ENCODE data around the gene OTOP1.
"Not testable (repeated sequence)": the region's sequence is repeated elsewhere in the genome, so short reads cannot be mapped to it uniquely, and the experiment has no call there.

GRCh38 chr4:4249342-4249741 lies 22.6 kb upstream of the OTOP1 start:
- TF ChIP-seq POLR2A, TAF1, POLR2AphosphoS5 (IDR thresholded peaks at IDR 0.05; ENCODE audit: low read depth, low read length): not testable (repeated sequence)
